Small intestine (tissue), 7 donors: Measurements from ENCODE around the gene RNF182. TPM values are rescaled to one million over a fixed set of nuclear protein-coding genes. Genes with fewer than 3 reads are reported as not detected.

Source experiments
- DNase-seq, 2 donors: peaks; one replicate each; pipeline versions ENCODE4 v3.0.0 to v3.0.0-alpha.2; 2013
- FAIRE-seq: peaks from 2 replicates; lab custom pipeline; 2012; peaks lifted over from hg19 to GRCh38; lab: Jason Lieb, UNC
- H3K27ac ChIP-seq, 3 donors: one replicate each; pipeline ENCODE4 v1.5.1; 2013; ENCODE audit warnings: low read length in 2 of 3, mild to moderate bottlenecking in 2 of 3, control low read depth in 1 of 3, inconsistent platforms in 1 of 3, low read depth in 1 of 3, moderate library complexity in 1 of 3
- H3K27me3 ChIP-seq, 3 donors: one replicate each; pipeline ENCODE4 v1.6.1; 2013; ENCODE audit warnings: low read length in 3 of 3, inconsistent platforms in 1 of 3; ENCODE audit not compliant: control insufficient read depth in 3 of 3, insufficient read depth in 3 of 3
- H3K36me3 ChIP-seq, 3 donors: one replicate each; pipeline ENCODE4 v1.6.1; 2013; ENCODE audit warnings: low read length in 3 of 3, inconsistent platforms in 1 of 3, low read depth in 1 of 3, mild to moderate bottlenecking in 1 of 3, moderate library complexity in 1 of 3; ENCODE audit not compliant: control insufficient read depth in 3 of 3, insufficient read depth in 2 of 3
- H3K4me1 ChIP-seq, 3 donors: one replicate each; pipeline ENCODE4 v1.6.1; 2013; ENCODE audit warnings: low read length in 2 of 3, inconsistent platforms in 1 of 3, low read depth in 1 of 3, mild to moderate bottlenecking in 1 of 3, moderate library complexity in 1 of 3; ENCODE audit not compliant: control insufficient read depth in 3 of 3, insufficient read depth in 2 of 3
- H3K4me3 ChIP-seq, 3 donors: one replicate each; pipeline ENCODE4 v1.5.1; 2013; ENCODE audit warnings: low read length in 3 of 3, control low read depth in 1 of 3, inconsistent platforms in 1 of 3, low read depth in 1 of 3, mild to moderate bottlenecking in 1 of 3, moderate library complexity in 1 of 3
- H3K9me3 ChIP-seq, 2 donors: one replicate each; pipeline ENCODE4 v1.6.1; 2013; ENCODE audit warnings: low read depth in 1 of 2, low read length in 1 of 2; ENCODE audit not compliant: control insufficient read depth in 2 of 2, insufficient read depth in 1 of 2
- WGBS, 3 donors: extraction: QIAGEN DNeasy Blood & Tissue Kit; methylation state at CpG; one replicate each; pipeline ENCODE4 v1.1.7; 2013; 5-methylcytosine and 5-hydroxymethylcytosine counted together
- polyA plus RNA-seq, 4 donors: library from polyadenylated mRNA; stranded (reverse) in 3 of 4; unstranded in 1 of 4; fragments of 200-250 nt in 3 of 4; fragments of 120-200 nt in 1 of 4; gene quantifications; one replicate each; pipeline versions ENCODE4 v1.2.1 to v1.2.3, GENCODE V29; 2013
- donor health status: healthy with polysubstance abuse.
- donor health status: control.
- donor health status: control.
- donor health status: Bipolar disorder and iron deficiency.
- donor health status: healthy.

Gene RNF182
- polyA plus RNA-seq, 4 donors = 0.86 to 1.1 TPM; not detected in 2

DNA sequence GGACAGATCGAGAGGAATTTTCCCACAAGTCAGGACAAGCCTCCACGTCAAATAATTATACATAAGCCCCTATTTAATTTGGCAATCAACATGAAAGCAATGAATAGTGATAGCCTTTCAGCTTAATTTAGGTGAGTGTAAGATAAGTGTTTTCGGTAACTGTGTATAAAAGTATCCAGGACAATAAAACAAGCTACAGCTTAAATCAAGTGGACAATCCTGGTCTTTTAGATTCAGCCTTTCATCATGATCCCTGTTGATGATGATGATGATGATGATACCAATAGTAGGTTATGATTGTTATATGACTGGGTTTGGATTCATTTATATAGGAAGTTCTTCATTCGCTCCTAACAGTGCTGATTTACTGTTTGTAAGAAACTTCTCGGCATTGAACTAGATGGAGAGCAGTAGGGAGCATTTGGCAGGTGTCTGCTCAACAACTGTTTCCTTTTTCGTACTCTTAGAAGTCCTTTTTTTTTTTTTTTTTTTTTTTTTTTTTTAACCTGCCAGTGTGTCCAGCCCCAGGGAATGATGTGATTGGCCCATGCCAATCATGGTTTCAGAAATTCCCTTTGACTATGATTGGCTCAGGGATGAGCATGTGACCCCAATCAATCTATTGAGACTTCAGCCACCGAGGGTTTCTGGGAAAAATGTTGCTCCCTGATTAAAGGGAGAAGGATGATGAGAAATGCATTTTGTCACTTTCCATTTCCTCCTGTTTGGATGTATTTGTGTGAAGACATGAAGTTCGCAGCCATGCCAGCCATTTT, 11.3 kb upstream of the RNF182 start:
- no peak overlapping the region for H3K27ac ChIP-seq
- H3K36me3 ChIP-seq = no peaks in the 10 kb centered on the region
- no peaks in the 10 kb centered on the region for H3K9me3 ChIP-seq
- 48 to 70% (median 51%) methylated on average over 8 of the region's 8 CpGs for WGBS, 3 donors
- peaks cover 0 to 2% (median 0%) of the 10 kb centered on the region in 3 donors for H3K27me3 ChIP-seq
- no peak overlapping the region for H3K4me3 ChIP-seq
- FAIRE-seq (no peak), DNase-seq (no peak)
- H3K4me1 ChIP-seq = peaks cover 0 to 40% (median 6%) of the 10 kb centered on the region in 3 donors

DNA sequence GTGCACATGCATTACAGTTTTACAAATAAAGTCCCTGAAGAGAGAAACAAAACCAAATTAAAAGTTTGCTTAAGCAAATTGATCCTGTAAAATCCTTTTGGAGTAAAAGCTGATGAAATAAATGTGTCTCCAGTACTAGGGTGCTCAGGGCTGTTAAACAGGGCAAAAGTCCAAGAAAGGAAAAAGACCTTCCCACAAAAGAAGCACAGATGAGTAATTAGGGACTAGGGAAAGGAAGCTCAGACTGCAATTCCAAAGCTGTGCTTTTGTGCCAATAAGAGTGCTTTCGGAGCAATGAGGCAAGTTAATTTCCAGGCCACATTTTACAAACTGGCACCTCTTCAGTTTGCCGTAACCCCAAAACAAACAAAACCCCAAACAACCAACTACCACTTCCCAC, 10.4 kb upstream of the RNF182 start:
- no peak overlapping the region for H3K27ac ChIP-seq
- peaks cover 0 to 45% (median 6%) of the 10 kb centered on the region in 3 donors for H3K4me1 ChIP-seq
- no peaks in the 10 kb centered on the region for H3K9me3 ChIP-seq
- DNase-seq (peak; percentile 24 to 41), FAIRE-seq (no peak)
- no peaks in the 10 kb centered on the region for H3K36me3 ChIP-seq
- WGBS, 3 donors = 33 to 48% (median 35%) methylated on average over 2 of the region's 2 CpGs
- H3K4me3 ChIP-seq = no peak overlapping the region
- peaks cover 0 to 2% (median 0%) of the 10 kb centered on the region in 3 donors for H3K27me3 ChIP-seq

DNA sequence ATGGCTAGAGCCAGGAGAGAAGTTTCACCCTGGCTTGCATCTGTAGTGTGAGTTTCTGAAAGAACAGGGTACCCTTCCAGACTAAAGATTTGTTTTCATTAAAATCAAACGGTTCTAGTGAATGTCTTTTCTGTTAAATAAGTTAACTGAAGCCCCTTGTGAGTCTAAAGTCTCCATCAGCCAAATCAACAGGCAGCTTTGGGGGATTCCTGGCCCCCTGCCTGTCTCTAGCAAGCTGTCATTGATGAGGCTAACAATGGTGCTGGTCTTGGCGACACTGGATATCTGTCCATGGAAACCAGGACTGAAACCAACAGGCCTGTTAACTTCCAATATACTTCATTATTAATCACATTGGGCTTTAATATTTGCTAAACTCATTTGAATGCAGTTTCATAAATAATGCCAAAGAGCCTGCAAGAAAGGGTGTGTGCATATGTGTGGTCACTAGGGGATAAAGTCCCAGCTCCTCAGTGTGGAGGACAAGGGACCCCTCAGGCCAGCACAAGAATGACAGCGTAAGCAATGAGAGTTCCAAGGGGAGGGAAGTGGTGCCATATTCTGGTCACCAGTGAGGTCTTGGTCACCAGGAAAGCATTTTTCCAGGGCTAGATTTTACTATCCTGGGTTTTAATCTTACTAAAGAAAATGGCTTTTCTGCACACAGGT, 9.1 kb upstream of the RNF182 start:
- 82 to 90% (median 86%) methylated on average over 3 of the region's 3 CpGs for WGBS, 3 donors
- H3K27me3 ChIP-seq = peaks cover 0 to 2% (median 0%) of the 10 kb centered on the region in 3 donors
- FAIRE-seq = no peak
- H3K27ac ChIP-seq = peak overlapping the region in 1 of 3 donors; percentile 17
- H3K4me1 ChIP-seq = peaks cover 0 to 45% (median 6%) of the 10 kb centered on the region in 3 donors
- H3K9me3 ChIP-seq = no peaks in the 10 kb centered on the region
- no peak for DNase-seq
- no peak overlapping the region for H3K4me3 ChIP-seq
- no peaks in the 10 kb centered on the region for H3K36me3 ChIP-seq

DNA sequence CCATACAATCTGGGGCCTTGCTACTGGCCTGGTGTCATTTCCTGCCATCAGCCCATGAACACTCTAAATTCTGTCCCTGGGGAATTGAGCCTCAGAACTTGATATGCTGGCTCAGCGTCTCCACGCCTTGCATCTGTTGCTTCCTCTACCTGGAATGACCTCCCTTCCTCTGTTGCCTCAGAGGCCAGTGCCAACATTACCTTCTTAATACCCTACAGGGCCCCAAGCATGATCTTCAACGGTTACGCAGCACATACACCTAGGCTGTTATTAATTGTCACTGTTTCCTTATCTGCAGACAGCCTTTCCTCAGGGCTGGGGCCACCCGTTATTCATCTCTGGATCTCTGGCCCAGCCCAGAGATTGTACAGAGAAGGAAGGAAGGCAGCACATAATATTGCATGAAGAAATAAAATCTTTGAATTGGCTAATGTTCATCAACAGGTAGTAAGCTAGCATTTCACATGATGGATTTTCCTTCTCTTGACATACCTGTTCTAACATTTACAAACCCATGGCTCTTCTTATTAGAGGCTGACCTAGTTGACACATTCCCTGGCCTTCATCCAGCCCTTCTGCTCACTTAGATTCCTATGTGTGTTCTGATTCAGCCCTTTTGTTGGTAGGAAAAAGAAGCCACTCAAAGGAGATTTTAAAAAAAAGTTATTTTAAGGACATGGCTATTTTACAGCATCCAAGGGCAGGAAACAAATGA, 8.4 kb upstream of the RNF182 start:
- Histone ChIP-seq H3K27me3 (peaks cover 0 to 2% (median 0%) of the 10 kb centered on the region in 3 donors), H3K9me3 (no peaks in the 10 kb centered on the region), H3K4me3 (no peak overlapping the region), H3K4me1 (peaks cover 0 to 45% (median 6%) of the 10 kb centered on the region in 3 donors), H3K27ac (peak overlapping the region in 1 of 3 donors; percentile 17), H3K36me3 (no peaks in the 10 kb centered on the region)
- FAIRE-seq = no peak
- 12 to 56% (median 37%) methylated on average over 5 of the region's 5 CpGs for WGBS, 3 donors
- peak; percentile 73 to 85 for DNase-seq

GRCh38 chr6:13917141-13917540, 7.6 kb upstream of the RNF182 start:
- no peak for FAIRE-seq
- H3K27ac ChIP-seq = no peak overlapping the region
- no peaks in the 10 kb centered on the region for H3K9me3 ChIP-seq
- DNase-seq = no peak
- peaks cover 0 to 45% (median 6%) of the 10 kb centered on the region in 3 donors for H3K4me1 ChIP-seq
- no peaks in the 10 kb centered on the region for H3K36me3 ChIP-seq
- no peak overlapping the region for H3K4me3 ChIP-seq
- WGBS, 3 donors = 32 to 63% (median 42%) methylated on average over 1 of the region's 1 CpG
- peaks cover 0 to 2% (median 0%) of the 10 kb centered on the region in 3 donors for H3K27me3 ChIP-seq

DNA sequence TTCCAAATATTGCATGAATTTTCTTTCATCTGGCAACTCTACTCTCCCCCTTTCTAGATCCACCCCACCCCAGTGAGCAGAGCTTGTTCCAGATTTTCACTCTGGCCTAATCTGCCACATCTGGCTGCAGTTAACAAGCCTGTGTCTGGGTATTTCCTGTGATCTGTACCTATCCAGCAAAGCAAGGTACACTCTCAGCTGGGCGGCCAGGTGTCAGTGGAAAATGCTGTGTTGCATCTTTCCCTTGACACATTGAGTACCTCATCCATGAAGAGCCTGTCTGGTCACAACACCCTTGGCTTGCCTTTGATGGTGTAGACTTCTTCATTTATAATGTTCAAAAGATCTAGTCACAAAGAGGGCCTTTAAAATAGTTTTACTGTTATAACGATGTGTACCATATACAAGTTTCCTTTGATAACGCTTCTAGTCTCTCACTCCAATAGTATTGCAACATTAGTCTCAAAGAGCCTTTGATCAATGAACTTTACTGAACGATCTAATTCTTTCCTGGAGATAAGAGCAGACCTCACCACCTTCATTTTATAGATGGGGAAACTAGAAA, 6.0 kb upstream of the RNF182 start:
- H3K27ac ChIP-seq = no peak overlapping the region
- 15 to 58% (median 36%) methylated on average over 4 of the region's 4 CpGs for WGBS, 3 donors
- no peak for FAIRE-seq

DNA sequence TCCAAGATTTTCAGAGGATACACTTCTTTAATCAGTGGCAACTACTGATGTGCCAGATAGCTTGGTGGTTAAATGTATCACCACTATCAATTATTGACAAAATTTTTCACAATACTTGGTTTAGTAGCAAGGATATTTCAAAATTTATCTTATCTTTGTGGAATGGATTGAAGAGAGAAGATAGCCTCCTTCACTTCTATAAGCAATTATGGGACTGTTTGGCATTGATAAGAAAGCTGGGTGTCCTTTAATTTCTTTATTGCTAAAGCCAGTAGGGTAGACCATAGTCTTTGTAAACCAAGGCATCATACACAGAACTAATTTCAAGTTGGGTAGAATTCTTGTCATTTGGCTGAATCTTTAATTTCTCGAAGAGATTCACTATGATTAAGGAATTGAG, 4.9 kb upstream of the RNF182 start:
- Histone ChIP-seq H3K27ac (no peak overlapping the region), H3K4me3 (no peak overlapping the region), H3K4me1 (peaks cover 0 to 34% (median 6%) of the 10 kb centered on the region in 3 donors), H3K36me3 (no peaks in the 10 kb centered on the region), H3K9me3 (no peaks in the 10 kb centered on the region), H3K27me3 (peaks cover 0 to 10% (median 4%) of the 10 kb centered on the region in 3 donors)
- DNase-seq (no peak), FAIRE-seq (no peak)
- WGBS, 3 donors = 87 to 91% (median 88%) methylated on average over 1 of the region's 1 CpG

More for the DNA sequence above, 6.0 kb upstream of the RNF182 start:
- Histone ChIP-seq H3K9me3 (no peaks in the 10 kb centered on the region), H3K4me3 (no peak overlapping the region), H3K36me3 (no peaks in the 10 kb centered on the region), H3K27me3 (peaks cover 0 to 4% (median under 1%) of the 10 kb centered on the region in 3 donors), H3K4me1 (peaks cover 0 to 43% (median 6%) of the 10 kb centered on the region in 3 donors)
- DNase-seq = peak; percentile 56 to 78

DNA sequence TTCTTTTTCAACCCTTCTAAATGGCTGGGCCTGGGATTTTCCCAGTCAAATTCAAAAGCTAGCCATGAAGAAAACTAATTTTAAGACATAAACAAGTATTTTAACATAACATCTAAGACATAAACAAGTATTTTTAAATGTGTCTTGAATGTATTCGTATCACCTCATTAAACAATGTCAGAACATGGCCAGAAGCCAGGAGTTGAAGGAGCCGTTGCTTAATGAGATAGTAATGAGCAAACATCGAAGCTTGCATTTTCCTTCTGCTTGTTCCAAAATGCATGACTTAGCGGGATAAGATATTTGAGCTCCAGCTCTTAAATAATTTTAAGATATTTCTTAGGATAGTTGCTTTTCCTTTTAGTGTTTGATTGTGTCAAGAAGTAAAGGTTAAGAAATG, 4.2 kb upstream of the RNF182 start:
- DNase-seq = peak in 1 of 2 donors; percentile 47
- no peaks in the 10 kb centered on the region for H3K36me3 ChIP-seq
- WGBS, 3 donors = 14 to 47% (median 28%) methylated on average over 4 of the region's 4 CpGs
- H3K9me3 ChIP-seq = no peaks in the 10 kb centered on the region
- FAIRE-seq = no peak
- peaks cover 0 to 29% (median 6%) of the 10 kb centered on the region in 3 donors for H3K4me1 ChIP-seq
- H3K27me3 ChIP-seq = peaks cover 0 to 15% (median 7%) of the 10 kb centered on the region in 3 donors
- no peak overlapping the region for H3K4me3 ChIP-seq
- no peak overlapping the region for H3K27ac ChIP-seq
